IMR-90 (cell line): ENCODE measurements around the gene UGGT2. TPM values are rescaled to one million over a fixed set of nuclear protein-coding genes. Genes with fewer than 3 reads are reported as not detected.
A peak's percentile ranks its signal among the peaks of the same experiment; 100 is the strongest.

Experiments
- ATAC-seq: fragments of 200-7000 bp; cut with Tn5 transposase; 2 replicates; pipeline ENCODE4 v1.9.1; 2020; ENCODE audit warnings: low read depth, mild to moderate bottlenecking, moderate library complexity
- BruUV-seq: library from RNA; stranded (reverse); fragments of 400-500 nt; replicated peaks from 2 replicates; lab custom pipeline; 2021; lab: Mats Ljungman, UMichigan
- CTCF ChIA-PET: fragments of 300-600 bp; formaldehyde crosslinking; extraction: SDS; loops from one replicate; lab custom pipeline; 2021; ENCODE audit warnings: antibody characterized with exemption; lab: Yijun Ruan, JAX
- POLR2A ChIA-PET: fragments of 300-600 bp; sonication (Branson Sonifier 250); formaldehyde crosslinking; loops from one replicate; lab custom pipeline; 2022; ENCODE audit warnings: antibody characterized with exemption; ENCODE audit not compliant: unreplicated experiment; lab: Charles Lee
- DNase-seq: peaks from one replicate; pipeline ENCODE4 v3.0.0; 2013
- H2AFZ ChIP-seq: replicated peaks from 2 replicates; pipeline ENCODE3; 2013; ENCODE audit warnings: low read length, mild to moderate bottlenecking; ENCODE audit not compliant: poor library complexity
- H2AK5ac ChIP-seq: 2 replicates; pipeline ENCODE4 v1.6.1; 2013; ENCODE audit warnings: low read depth, low read length, inconsistent platforms
- H2AK9ac ChIP-seq: replicated peaks from 2 replicates; pipeline ENCODE3; 2013; ENCODE audit warnings: mild to moderate bottlenecking, low read depth, low read length, moderate library complexity; ENCODE audit not compliant: poor library complexity
- H2BK120ac ChIP-seq: 2 replicates; pipeline ENCODE4 v1.6.1; 2013; ENCODE audit warnings: low read depth, low read length, inconsistent platforms
- H2BK15ac ChIP-seq: 3 replicates; pipeline ENCODE4 v1.6.1; 2013; ENCODE audit warnings: low read depth, low read length, inconsistent platforms
- H2BK20ac ChIP-seq: 2 replicates; pipeline ENCODE4 v1.6.1; 2013; ENCODE audit warnings: low read depth, mild to moderate bottlenecking, inconsistent platforms, low read length, moderate library complexity
- H2BK5ac ChIP-seq: 2 replicates; pipeline ENCODE4 v1.6.1; 2013; ENCODE audit warnings: mild to moderate bottlenecking, low read depth, low read length, inconsistent platforms; ENCODE audit not compliant: poor library complexity, severe bottlenecking
- H3K14ac ChIP-seq: replicated peaks from 2 replicates; pipeline ENCODE4 v1.6.1; 2013; ENCODE audit warnings: low read depth, low read length, inconsistent platforms
- H3K18ac ChIP-seq: 2 replicates; pipeline ENCODE4 v1.6.1; 2013; ENCODE audit warnings: low read depth, low read length, control low read depth
- H3K23ac ChIP-seq: 2 replicates; pipeline ENCODE4 v1.6.1; 2013; ENCODE audit warnings: low read depth, low read length, inconsistent platforms
- H3K27ac ChIP-seq: 2 replicates; pipeline ENCODE4 v1.5.1; 2013; ENCODE audit warnings: mild to moderate bottlenecking, control low read depth, low read length; ENCODE audit not compliant: insufficient read depth
- H3K27me3 ChIP-seq: 2 replicates; pipeline ENCODE4 v1.6.1; 2013; ENCODE audit warnings: low read length; ENCODE audit not compliant: control insufficient read depth, insufficient read depth
- H3K36me3 ChIP-seq: 2 replicates; pipeline ENCODE4 v1.6.1; 2013; ENCODE audit warnings: low read length, mixed read lengths; ENCODE audit not compliant: control insufficient read depth, insufficient read depth
- H3K4ac ChIP-seq: 2 replicates; pipeline ENCODE4 v1.6.1; 2013; ENCODE audit warnings: low read depth, low read length, inconsistent platforms
- H3K4me1 ChIP-seq: 2 replicates; pipeline ENCODE4 v1.6.1; 2013; ENCODE audit warnings: low read length, mixed read lengths; ENCODE audit not compliant: control insufficient read depth, insufficient read depth
- H3K4me2 ChIP-seq: 2 replicates; pipeline ENCODE4 v1.6.1; 2013; ENCODE audit warnings: low read depth, mild to moderate bottlenecking, control low read depth, low read length, moderate library complexity
- H3K4me3 ChIP-seq: 2 replicates; pipeline ENCODE4 v1.5.1; 2013; ENCODE audit warnings: low read depth, mild to moderate bottlenecking, control low read depth, low read length, moderate library complexity; ENCODE audit not compliant: insufficient read depth
- H3K56ac ChIP-seq: 2 replicates; pipeline ENCODE4 v1.6.1; 2013; ENCODE audit warnings: low read length, inconsistent platforms; ENCODE audit not compliant: insufficient read depth; ENCODE audit errors: extremely low read depth
- H3K79me1 ChIP-seq, 2 experiments: 2 replicates each; pipeline ENCODE4 v1.6.1; 2013; ENCODE audit warnings: low read length in 2 of 2, inconsistent platforms in 1 of 2, low read depth in 1 of 2
- H3K9ac ChIP-seq: 2 replicates; pipeline ENCODE4 v1.6.1; 2013; ENCODE audit warnings: low read depth, low read length, control low read depth
- H3K9me1 ChIP-seq: 2 replicates; pipeline ENCODE4 v1.6.1; 2013; ENCODE audit warnings: low read length, inconsistent platforms; ENCODE audit not compliant: insufficient read depth
- H3K9me3 ChIP-seq: 2 replicates; pipeline ENCODE4 v1.6.1; 2013; ENCODE audit warnings: low read length; ENCODE audit not compliant: control insufficient read depth, insufficient read depth
- H4K20me1 ChIP-seq: 2 replicates; pipeline ENCODE4 v1.6.1; 2013; ENCODE audit warnings: low read length, inconsistent platforms; ENCODE audit not compliant: insufficient read depth
- H4K5ac ChIP-seq: 2 replicates; pipeline ENCODE4 v1.6.1; 2013; ENCODE audit warnings: mild to moderate bottlenecking, low read depth, low read length, control low read depth
- H4K8ac ChIP-seq, 2 experiments: 2 replicates each; pipeline ENCODE4 v1.6.1; 2013; ENCODE audit warnings: low read depth in 2 of 2, low read length in 2 of 2, control low read depth in 1 of 2, inconsistent platforms in 1 of 2
- H4K91ac ChIP-seq: 2 replicates; pipeline ENCODE4 v1.6.1; 2013; ENCODE audit warnings: low read depth, low read length, inconsistent platforms; ENCODE audit not compliant: insufficient read depth
- BHLHE40 ChIP-seq: fragments of 150-350 bp; IDR thresholded peaks from 2 replicates; pipeline ENCODE4 v1.6.1; 2016; ENCODE audit warnings: mild to moderate bottlenecking, low read depth, low read length
- CEBPB ChIP-seq: IDR thresholded peaks from 2 replicates; pipeline ENCODE4 v1.6.1; 2012; ENCODE audit warnings: low read depth, low read length, improper control_type of control experiment
- CHD1 ChIP-seq: IDR thresholded peaks from 2 replicates; pipeline ENCODE4 v1.6.1; 2012; ENCODE audit warnings: low read depth, low read length, improper control_type of control experiment
- CTCF ChIP-seq: conservative IDR thresholded peaks from 2 replicates; pipeline ENCODE4 v1.5.1; 2012; ENCODE audit warnings: mild to moderate bottlenecking, low read depth, low read length, improper control_type of control experiment
- ELK1 ChIP-seq: fragments of 150-350 bp; IDR thresholded peaks from 2 replicates; pipeline ENCODE4 v1.6.1; 2016; ENCODE audit warnings: low read depth, mild to moderate bottlenecking, low read length, moderate library complexity, borderline replicate concordance
- FOS ChIP-seq: fragments of 150-350 bp; IDR thresholded peaks from 2 replicates; pipeline ENCODE4 v1.6.1; 2016; ENCODE audit warnings: low read depth, low read length
- MAFK ChIP-seq: IDR thresholded peaks from 2 replicates; pipeline ENCODE4 v1.6.1; 2012; ENCODE audit warnings: low read depth, low read length, improper control_type of control experiment
- MAZ ChIP-seq: IDR thresholded peaks from 2 replicates; pipeline ENCODE4 v1.6.1; 2012; ENCODE audit warnings: low read depth, mild to moderate bottlenecking, low read length, improper control_type of control experiment, moderate library complexity, borderline replicate concordance
- MXI1 ChIP-seq: IDR thresholded peaks from 2 replicates; pipeline ENCODE4 v1.6.1; 2012; ENCODE audit warnings: low read depth, mild to moderate bottlenecking, low read length, moderate library complexity, borderline replicate concordance
- NFE2L2 ChIP-seq: fragments of 150-350 bp; IDR thresholded peaks from 2 replicates; pipeline ENCODE4 v1.6.1; 2016; ENCODE audit warnings: low read depth, mild to moderate bottlenecking, low read length
- POLR2A ChIP-seq: IDR thresholded peaks from 2 replicates; pipeline ENCODE4 v1.6.1; 2012; ENCODE audit warnings: mild to moderate bottlenecking, low read depth, low read length
- RAD21 ChIP-seq: IDR thresholded peaks from 2 replicates; pipeline ENCODE4 v1.6.1; 2012; ENCODE audit warnings: low read length, improper control_type of control experiment
- RCOR1 ChIP-seq: IDR thresholded peaks from 2 replicates; pipeline ENCODE4 v1.6.1; 2012; ENCODE audit warnings: mild to moderate bottlenecking, low read length, improper control_type of control experiment; ENCODE audit not compliant: insufficient replicate concordance
- RFX5 ChIP-seq: IDR thresholded peaks from 2 replicates; pipeline ENCODE4 v1.8.0; 2012; ENCODE audit warnings: low read depth, mild to moderate bottlenecking, low read length, moderate library complexity
- SMC3 ChIP-seq: fragments of 150-350 bp; IDR thresholded peaks from 2 replicates; pipeline ENCODE4 v1.6.1; 2016; ENCODE audit warnings: low read depth, mild to moderate bottlenecking, antibody characterized with exemption, low read length, moderate library complexity
- USF2 ChIP-seq: fragments of 150-350 bp; IDR thresholded peaks from 2 replicates; pipeline ENCODE4 v1.6.1; 2017; ENCODE audit warnings: mild to moderate bottlenecking, antibody characterized with exemption, low read length, low read depth
- WGBS, 2 experiments: methylation state at CpG; one replicate each; pipeline versions ENCODE4 v1.1.5 to v1.1.7; 2013; ENCODE audit warnings: missing lambda C conversion rate in 2 of 2; ENCODE audit not compliant: insufficient read length in 1 of 2; ENCODE audit errors: extremely low coverage in 2 of 2; 5-methylcytosine and 5-hydroxymethylcytosine counted together
- dilution Hi-C: fragments of 300-500 bp; cut with HindIII; formaldehyde crosslinking; loops from one replicate; pipeline ENCODE4 v1.14.3; 2018; ENCODE audit warnings: low sequenced_read_pairs; ENCODE audit not compliant: unreplicated experiment
- in situ Hi-C: fragments of 300-500 bp; cut with MboI; formaldehyde crosslinking; loops from 3 replicates; pipeline ENCODE4 v1.14.3; 2019; ENCODE audit warnings: low sequenced_read_pairs, inconsistent platforms, mixed read lengths
- intact Hi-C: fragments of 100-400 bp; cut with micrococcal nuclease; formaldehyde crosslinking; loops from 2 replicates; pipeline ENCODE4 v1.10.0; 2022
- polyA plus RNA-seq, 3 experiments: library from polyadenylated mRNA; depleted of rRNA; stranded (reverse); fragments of >200 nt; gene quantifications; 2 replicates each; pipeline ENCODE4 v1.2.3, GENCODE V29; 2012; ENCODE audit warnings: low replicate concordance in 1 of 3
- total RNA-seq: library from RNA; depleted of rRNA; stranded (reverse); fragments of >200 nt; gene quantifications from 2 replicates; pipeline ENCODE4 v1.2.3, GENCODE V29; 2012

UGGT2 gene
- total and polyA plus RNA-seq, 2 of the 4 experiments (the other 2 are of a cell fraction): 21.4 to 40.1 TPM

- DNase-seq: no peak
- Histone ChIP-seq H4K91ac (no peak overlapping the region), H2BK120ac (no peak overlapping the region)
Observed at GRCh38 chr13:95902741-95903140, 150.5 kb downstream of the UGGT2 start.

More at GRCh38 chr13:95902741-95903140, 150.5 kb downstream of the UGGT2 start:
- no peak overlapping the region for H2BK5ac ChIP-seq
- no peak overlapping the region for H3K18ac ChIP-seq
- ATAC-seq: peak; percentile 35; the same call in 1 of the 2 replicates
- no peaks in the 10 kb centered on the region for H3K27me3 ChIP-seq
- no peak overlapping the region for H3K56ac ChIP-seq
- no peaks in the 10 kb centered on the region for H3K79me1 ChIP-seq
- TF ChIP-seq CHD1 (no peak), RAD21 (no peak), MAFK (no peak), SMC3 (no peak), CTCF (no peak), FOS (no peak), RCOR1 (no peak), POLR2A (no peak), NFE2L2 (no peak), ELK1 (no peak), BHLHE40 (no peak), RFX5 (no peak), CEBPB (no peak), USF2 (no peak), MXI1 (no peak), MAZ (no peak)
- H4K5ac ChIP-seq: no peak overlapping the region
- no peak overlapping the region for H2AK9ac ChIP-seq
- H3K9me1 ChIP-seq: no peaks in the 10 kb centered on the region
- H2AK5ac ChIP-seq: no peak overlapping the region
- dilution Hi-C loops (no loop called here), intact Hi-C loops (no loop called here), in situ Hi-C loops (no loop called here)
- no peak overlapping the region for H3K14ac ChIP-seq
- whole genome bisulfite sequencing, 2 experiments: no CpG with 5 or more reads among the region's 1 CpG
- H2AFZ ChIP-seq: no peak overlapping the region
- H3K27ac ChIP-seq: no peak overlapping the region
- H4K8ac ChIP-seq: no peak overlapping the region
- no TSS peak for BruUV-seq
- H2BK20ac ChIP-seq: no peak overlapping the region
- no peak overlapping the region for H3K4ac ChIP-seq
- no peak overlapping the region for H3K23ac ChIP-seq
- ChIA-PET CTCF (no interaction called here), POLR2A (no interaction called here)
- H3K36me3 ChIP-seq: peaks cover 4% of the 10 kb centered on the region
- no peaks in the 10 kb centered on the region for H3K4me1 ChIP-seq
- no peak overlapping the region for H2BK15ac ChIP-seq
- H3K4me2 ChIP-seq: no peak overlapping the region
- no peaks in the 10 kb centered on the region for H3K9me3 ChIP-seq
- no peak overlapping the region for H3K9ac ChIP-seq
- no peaks in the 10 kb centered on the region for H4K20me1 ChIP-seq
- H3K4me3 ChIP-seq: no peak overlapping the region
